ENCODE results near the gene PWWP2B. TPM values are rescaled to one million over a fixed set of nuclear protein-coding genes. Genes with fewer than 3 reads are reported as not detected.

PWWP2B gene
- total RNA-seq, 4 donors from 2014 or later = 45.9 to 129 (median 61.2) TPM

DNA sequence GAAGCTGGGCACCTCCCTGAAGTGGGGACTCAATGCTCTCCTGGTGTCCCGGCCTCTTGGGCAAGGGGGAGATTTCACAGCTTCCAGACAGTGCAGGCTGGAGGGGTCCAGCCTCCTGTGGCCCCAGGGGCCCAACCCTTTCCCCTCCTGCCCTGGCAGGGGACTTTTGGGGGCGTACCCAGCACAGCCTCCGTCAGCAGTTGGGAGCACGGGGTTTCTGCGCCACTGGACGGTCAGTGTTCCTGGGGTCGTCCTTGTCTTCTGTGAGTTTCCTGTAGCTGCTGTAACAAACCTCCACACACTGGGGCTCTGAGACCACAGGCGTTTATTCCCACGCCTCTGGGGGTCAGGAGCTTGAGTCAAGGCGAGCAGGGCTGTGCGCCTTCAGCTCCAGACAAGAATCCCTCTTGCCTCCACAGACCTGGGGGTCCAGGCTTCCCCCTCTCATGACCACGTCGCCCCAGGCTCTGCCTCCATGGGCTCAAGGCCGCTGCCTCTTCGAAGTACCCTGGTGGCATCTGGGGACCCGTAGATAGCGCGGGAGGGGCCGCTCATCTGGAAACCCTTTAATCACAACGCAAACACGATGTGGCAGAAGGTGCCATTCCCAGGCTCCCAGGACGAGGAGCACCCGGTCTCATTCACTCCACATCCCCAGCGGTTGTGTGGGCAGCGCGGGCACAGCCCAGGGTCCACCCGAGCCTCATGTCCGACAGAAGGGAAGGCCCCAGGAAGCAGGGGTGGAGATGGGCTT is 14.0 kb downstream of the PWWP2B start:
- in situ Hi-C loops (cut with MboI; ENCODE audit: low pct_ligation_motif_present in 1 of 4, low pct_unique_long_range_greater_than_20kb in 1 of 4, low sequenced_read_pairs in 3 of 4) (no loop called here), intact Hi-C loops (cut with DNase I; ENCODE audit: low total_unique reads) (no loop called here)
- Histone ChIP-seq H3K27ac (peak overlapping the region; percentile 91 to 97 (median 95)), H3K4me1 (peaks cover 47 to 81% (median 72%) of the 10 kb centered on the region in 4 donors), H3K27me3 (no peaks in the 10 kb centered on the region), H3K9me3 (no peaks in the 10 kb centered on the region), H3K36me3 (peaks cover 0 to 6% (median under 1%) of the 10 kb centered on the region in 4 donors), H3K4me3 (no peak overlapping the region)
- WGBS, 2 donors (ENCODE audit: low coverage in 1 of 2) = 60 to 74% methylated on average over 1 to 28 of the region's 28 CpGs
- DNase-seq = no peak
- TF ChIP-seq EP300 (IDR thresholded peaks at IDR 0.05; ENCODE audit: low read depth) (no peak), POLR2AphosphoS5 (IDR thresholded peaks at IDR 0.05) (no peak), POLR2A (IDR thresholded peaks at IDR 0.05) (no peak)
- TF ChIP-seq, protein P1, sequence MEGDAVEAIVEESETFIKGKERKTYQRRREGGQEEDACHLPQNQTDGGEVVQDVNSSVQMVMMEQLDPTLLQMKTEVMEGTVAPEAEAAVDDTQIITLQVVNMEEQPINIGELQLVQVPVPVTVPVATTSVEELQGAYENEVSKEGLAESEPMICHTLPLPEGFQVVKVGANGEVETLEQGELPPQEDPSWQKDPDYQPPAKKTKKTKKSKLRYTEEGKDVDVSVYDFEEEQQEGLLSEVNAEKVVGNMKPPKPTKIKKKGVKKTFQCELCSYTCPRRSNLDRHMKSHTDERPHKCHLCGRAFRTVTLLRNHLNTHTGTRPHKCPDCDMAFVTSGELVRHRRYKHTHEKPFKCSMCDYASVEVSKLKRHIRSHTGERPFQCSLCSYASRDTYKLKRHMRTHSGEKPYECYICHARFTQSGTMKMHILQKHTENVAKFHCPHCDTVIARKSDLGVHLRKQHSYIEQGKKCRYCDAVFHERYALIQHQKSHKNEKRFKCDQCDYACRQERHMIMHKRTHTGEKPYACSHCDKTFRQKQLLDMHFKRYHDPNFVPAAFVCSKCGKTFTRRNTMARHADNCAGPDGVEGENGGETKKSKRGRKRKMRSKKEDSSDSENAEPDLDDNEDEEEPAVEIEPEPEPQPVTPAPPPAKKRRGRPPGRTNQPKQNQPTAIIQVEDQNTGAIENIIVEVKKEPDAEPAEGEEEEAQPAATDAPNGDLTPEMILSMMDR (IDR thresholded peaks at IDR 0.05) = no peak

DNA sequence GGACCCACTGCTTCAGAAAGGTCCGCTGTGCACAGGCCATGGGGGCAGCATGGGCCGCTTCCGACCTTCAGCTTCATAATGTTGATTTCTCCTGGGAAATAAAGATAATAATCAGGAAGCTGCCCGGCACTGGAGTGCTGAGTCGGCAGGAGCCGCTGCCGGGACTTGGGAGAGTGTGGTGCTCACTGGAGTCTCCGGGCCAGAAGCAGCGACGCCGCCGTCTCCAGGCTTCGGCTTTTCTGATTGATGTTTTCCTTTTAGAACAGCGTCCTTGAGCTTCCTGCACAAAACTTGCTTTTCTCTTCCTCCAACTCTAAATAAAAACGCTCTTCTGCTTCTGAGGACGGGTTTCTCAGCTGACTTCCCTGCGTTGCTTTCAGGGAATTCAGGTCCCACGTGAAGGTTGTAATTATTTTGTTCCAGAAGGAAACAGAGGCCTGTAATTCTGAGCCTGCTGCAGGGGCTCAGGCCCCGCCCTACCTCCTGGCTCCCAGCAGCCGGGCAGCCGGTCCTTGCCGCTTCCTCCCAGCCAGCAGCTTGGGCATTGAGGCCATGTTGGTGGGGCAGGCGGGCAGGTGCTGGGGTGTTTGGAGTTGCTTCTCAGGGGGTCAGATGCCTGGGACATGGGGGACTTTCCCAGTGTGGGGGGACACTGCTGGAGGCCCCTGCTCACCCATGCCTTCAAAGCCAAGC is 14.7 kb downstream of the PWWP2B start:
- Histone ChIP-seq H3K4me3 (no peak overlapping the region), H3K36me3 (no peaks in the 10 kb centered on the region), H3K9me3 (no peaks in the 10 kb centered on the region), H3K27me3 (no peaks in the 10 kb centered on the region), H3K27ac (peak overlapping the region; percentile 91 to 97 (median 95)), H3K4me1 (peaks cover 47 to 82% (median 73%) of the 10 kb centered on the region in 4 donors)
- peak; percentile 64 for DNase-seq
- no peak for TF ChIP-seq EP300 (IDR thresholded peaks at IDR 0.05; ENCODE audit: low read depth)
- TF ChIP-seq POLR2AphosphoS5 (IDR thresholded peaks at IDR 0.05) = peak in 1 of 3 donors; percentile 5
- no peak for TF ChIP-seq POLR2A (IDR thresholded peaks at IDR 0.05)
- TF ChIP-seq, protein P1 (IDR thresholded peaks at IDR 0.05) = no peak
- WGBS, 2 donors (ENCODE audit: low coverage in 1 of 2) = 12 to 28% methylated on average over 6 to 23 of the region's 23 CpGs
- intact Hi-C loops (cut with DNase I; ENCODE audit: low total_unique reads) = no loop called here
- in situ Hi-C loops (cut with MboI; ENCODE audit: low pct_ligation_motif_present in 1 of 4, low pct_unique_long_range_greater_than_20kb in 1 of 4, low sequenced_read_pairs in 3 of 4) = no loop called here

DNA sequence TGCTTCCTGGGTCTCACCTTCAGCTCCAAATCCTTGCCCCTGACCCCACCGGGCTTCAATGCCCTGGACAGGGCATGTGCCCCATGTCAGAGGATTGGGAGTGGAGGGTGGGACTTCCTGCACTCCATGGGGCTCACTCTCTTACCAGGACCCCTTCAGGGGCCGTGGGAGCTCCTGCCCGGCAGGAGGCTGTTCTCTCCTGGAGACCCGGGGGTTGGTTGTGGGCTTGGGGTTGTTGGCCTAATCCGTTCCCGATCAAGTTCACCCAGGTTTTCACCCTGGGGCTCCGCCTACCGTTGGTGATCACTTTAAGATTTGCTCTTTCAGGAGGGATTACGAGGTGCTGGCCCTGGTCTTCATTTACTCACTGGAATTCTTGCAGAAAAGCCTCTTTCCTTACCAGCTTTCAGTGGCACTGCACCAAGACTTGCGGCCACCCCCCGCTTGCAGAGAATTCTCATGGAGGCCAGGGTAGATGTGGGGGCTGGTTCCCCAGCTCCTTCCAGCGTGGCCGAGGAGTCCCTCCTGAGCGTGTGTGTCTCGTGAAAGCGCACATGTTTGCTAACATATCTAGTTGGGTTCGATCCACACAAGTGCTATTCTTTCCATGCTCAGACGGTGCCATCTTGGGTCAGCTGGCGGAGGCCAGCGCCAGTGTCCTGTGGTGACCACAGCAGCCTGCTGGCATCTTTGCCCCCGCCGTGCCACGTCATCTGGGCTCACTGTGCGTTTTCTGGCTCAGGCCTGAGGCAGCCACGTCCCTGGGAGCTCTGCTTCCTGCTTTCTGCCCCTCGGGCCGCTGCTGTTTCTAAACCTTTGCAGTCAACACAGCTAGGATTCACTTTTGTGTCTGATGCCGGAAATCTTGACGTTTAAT is 15.6 kb downstream of the PWWP2B start:
- Histone ChIP-seq H3K9me3 (no peaks in the 10 kb centered on the region), H3K27me3 (no peaks in the 10 kb centered on the region), H3K4me1 (peaks cover 39 to 82% (median 73%) of the 10 kb centered on the region in 4 donors), H3K27ac (peak overlapping the region; percentile 91 to 97 (median 95)), H3K36me3 (no peaks in the 10 kb centered on the region), H3K4me3 (no peak overlapping the region)
- TF ChIP-seq POLR2A (IDR thresholded peaks at IDR 0.05) (no peak), EP300 (IDR thresholded peaks at IDR 0.05; ENCODE audit: low read depth) (no peak), POLR2AphosphoS5 (IDR thresholded peaks at IDR 0.05) (no peak)
- TF ChIP-seq, protein P1 (IDR thresholded peaks at IDR 0.05) = no peak
- intact Hi-C loops (cut with DNase I; ENCODE audit: low total_unique reads) = no loop called here
- DNase-seq = no peak
- WGBS, 2 donors (ENCODE audit: low coverage in 1 of 2) = 77 to 80% methylated on average over 4 to 29 of the region's 29 CpGs
- in situ Hi-C loops (cut with MboI; ENCODE audit: low pct_ligation_motif_present in 1 of 4, low pct_unique_long_range_greater_than_20kb in 1 of 4, low sequenced_read_pairs in 3 of 4) = no loop called here
